ENCODE data around the gene KRT12. TPM values are rescaled to one million over a fixed set of nuclear protein-coding genes. Genes with fewer than 3 reads are reported as not detected.

KRT12 gene
- total and polyA plus RNA-seq, 9 of the 15 experiments (the other 6 are each of a cell fraction or from before 2014, with no cell fraction given), result 0.18 to 7.0 (median 2.2) TPM

DNA sequence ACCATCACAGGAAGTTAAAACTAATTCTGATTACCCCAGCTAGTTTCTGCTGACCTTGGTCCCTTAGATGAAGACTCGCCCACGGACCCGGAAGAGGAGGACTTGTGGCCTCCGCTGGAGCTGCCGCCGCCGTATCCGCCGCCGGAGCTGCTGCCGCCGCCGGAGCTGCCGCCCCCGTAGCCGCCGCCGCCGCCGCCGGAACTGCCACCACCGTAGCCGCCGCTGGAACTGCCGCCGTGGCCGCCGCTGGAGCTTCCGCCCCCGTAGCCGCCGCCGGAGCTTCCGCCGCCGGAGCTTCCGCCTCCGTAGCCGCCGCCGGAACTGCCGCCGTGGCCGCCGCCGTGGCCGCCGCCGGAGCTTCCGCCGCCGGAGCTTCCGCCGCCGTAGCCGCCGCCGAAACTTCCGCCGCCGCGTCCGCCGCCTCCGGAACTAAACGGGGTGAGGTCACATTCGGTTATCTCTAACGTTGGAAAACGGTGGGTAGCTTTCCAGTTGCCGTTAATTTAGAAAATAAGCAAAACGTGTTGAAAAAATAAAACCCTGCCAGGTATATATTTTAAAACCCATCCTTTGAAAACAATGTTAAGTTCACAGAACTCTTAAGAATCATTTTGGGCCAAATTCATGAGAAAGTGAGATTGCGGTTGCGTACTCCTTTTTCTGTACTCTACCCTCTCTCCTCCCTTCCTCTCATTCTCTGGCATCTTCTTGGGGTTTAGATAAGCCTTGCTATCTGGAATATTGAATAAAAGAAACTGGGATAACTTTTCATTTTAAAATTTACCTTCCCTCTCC is 48.1 kb downstream of the KRT12 start (continued):
- TF ChIP-seq, protein P1, sequence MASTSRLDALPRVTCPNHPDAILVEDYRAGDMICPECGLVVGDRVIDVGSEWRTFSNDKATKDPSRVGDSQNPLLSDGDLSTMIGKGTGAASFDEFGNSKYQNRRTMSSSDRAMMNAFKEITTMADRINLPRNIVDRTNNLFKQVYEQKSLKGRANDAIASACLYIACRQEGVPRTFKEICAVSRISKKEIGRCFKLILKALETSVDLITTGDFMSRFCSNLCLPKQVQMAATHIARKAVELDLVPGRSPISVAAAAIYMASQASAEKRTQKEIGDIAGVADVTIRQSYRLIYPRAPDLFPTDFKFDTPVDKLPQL (IDR thresholded peaks at IDR 0.05; ENCODE audit: extremely low read depth, insufficient read length), result no peak
- TF ChIP-seq, protein P2, sequence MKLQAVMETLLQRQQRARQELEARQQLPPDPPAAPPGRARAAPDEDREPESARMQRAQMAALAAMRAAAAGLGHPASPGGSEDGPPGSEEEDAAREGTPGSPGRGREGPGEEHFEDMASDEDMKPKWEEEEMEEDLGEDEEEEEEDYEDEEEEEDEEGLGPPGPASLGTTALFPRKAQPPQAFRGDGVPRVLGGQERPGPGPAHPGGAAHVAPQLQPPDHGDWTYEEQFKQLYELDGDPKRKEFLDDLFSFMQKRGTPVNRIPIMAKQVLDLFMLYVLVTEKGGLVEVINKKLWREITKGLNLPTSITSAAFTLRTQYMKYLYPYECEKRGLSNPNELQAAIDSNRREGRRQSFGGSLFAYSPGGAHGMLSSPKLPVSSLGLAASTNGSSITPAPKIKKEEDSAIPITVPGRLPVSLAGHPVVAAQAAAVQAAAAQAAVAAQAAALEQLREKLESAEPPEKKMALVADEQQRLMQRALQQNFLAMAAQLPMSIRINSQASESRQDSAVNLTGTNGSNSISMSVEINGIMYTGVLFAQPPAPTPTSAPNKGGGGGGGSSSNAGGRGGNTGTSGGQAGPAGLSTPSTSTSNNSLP (IDR thresholded peaks at IDR 0.05; ENCODE audit: borderline replicate concordance, low read depth, low read length), result no peak
- TF ChIP-seq BCL6 (CRISPR knock-in tag; IDR thresholded peaks at IDR 0.05), result no peak
- no peak for TF ChIP-seq KAT8 (IDR thresholded peaks at IDR 0.05; ENCODE audit: low read depth)
- no peak for TF ChIP-seq MCM2 (IDR thresholded peaks at IDR 0.05; ENCODE audit: low read depth)
- no peak; the same call in none of the 2 replicates for TF ChIP-seq ZFX (CRISPR knock-in tag; IDR thresholded peaks at IDR 0.05)
- TF ChIP-seq CEBPG (CRISPR knock-in tag; IDR thresholded peaks at IDR 0.05), result no peak
- TF ChIP-seq CEBPG (tag; conservative IDR thresholded peaks at IDR 0.05 in 1 of 2, IDR thresholded peaks at IDR 0.05 in 1 of 2), result no peak
- TF ChIP-seq, protein P3, sequence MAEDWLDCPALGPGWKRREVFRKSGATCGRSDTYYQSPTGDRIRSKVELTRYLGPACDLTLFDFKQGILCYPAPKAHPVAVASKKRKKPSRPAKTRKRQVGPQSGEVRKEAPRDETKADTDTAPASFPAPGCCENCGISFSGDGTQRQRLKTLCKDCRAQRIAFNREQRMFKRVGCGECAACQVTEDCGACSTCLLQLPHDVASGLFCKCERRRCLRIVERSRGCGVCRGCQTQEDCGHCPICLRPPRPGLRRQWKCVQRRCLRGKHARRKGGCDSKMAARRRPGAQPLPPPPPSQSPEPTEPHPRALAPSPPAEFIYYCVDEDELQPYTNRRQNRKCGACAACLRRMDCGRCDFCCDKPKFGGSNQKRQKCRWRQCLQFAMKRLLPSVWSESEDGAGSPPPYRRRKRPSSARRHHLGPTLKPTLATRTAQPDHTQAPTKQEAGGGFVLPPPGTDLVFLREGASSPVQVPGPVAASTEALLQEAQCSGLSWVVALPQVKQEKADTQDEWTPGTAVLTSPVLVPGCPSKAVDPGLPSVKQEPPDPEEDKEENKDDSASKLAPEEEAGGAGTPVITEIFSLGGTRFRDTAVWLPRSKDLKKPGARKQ (CRISPR knock-in tag; IDR thresholded peaks at IDR 0.05), result no peak
- peak; percentile 83 for TF ChIP-seq CHD1 (IDR thresholded peaks at IDR 0.05; ENCODE audit: low read length)
- TF ChIP-seq ZNF695 (CRISPR knock-in tag; IDR thresholded peaks at IDR 0.05), result no peak
- TF ChIP-seq DPF2 (IDR thresholded peaks at IDR 0.05), result peak; percentile 71; the same call in 1 of the 2 replicates
- TF ChIP-seq HMG20A (CRISPR knock-in tag; conservative IDR thresholded peaks at IDR 0.05), result no peak
- TF ChIP-seq SIRT6 (IDR thresholded peaks at IDR 0.05; ENCODE audit: low read depth, low read length), result no peak
- TF ChIP-seq, protein P4, sequence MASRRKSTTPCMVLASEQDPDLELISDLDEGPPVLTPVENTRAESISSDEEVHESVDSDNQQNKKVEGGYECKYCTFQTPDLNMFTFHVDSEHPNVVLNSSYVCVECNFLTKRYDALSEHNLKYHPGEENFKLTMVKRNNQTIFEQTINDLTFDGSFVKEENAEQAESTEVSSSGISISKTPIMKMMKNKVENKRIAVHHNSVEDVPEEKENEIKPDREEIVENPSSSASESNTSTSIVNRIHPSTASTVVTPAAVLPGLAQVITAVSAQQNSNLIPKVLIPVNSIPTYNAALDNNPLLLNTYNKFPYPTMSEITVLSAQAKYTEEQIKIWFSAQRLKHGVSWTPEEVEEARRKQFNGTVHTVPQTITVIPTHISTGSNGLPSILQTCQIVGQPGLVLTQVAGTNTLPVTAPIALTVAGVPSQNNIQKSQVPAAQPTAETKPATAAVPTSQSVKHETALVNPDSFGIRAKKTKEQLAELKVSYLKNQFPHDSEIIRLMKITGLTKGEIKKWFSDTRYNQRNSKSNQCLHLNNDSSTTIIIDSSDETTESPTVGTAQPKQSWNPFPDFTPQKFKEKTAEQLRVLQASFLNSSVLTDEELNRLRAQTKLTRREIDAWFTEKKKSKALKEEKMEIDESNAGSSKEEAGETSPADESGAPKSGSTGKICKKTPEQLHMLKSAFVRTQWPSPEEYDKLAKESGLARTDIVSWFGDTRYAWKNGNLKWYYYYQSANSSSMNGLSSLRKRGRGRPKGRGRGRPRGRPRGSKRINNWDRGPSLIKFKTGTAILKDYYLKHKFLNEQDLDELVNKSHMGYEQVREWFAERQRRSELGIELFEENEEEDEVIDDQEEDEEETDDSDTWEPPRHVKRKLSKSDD (conservative IDR thresholded peaks at IDR 0.05; ENCODE audit: low read length), result no peak
- TF ChIP-seq OTX1 (CRISPR knock-in tag; IDR thresholded peaks at IDR 0.05), result no peak
- TF ChIP-seq, protein P5, sequence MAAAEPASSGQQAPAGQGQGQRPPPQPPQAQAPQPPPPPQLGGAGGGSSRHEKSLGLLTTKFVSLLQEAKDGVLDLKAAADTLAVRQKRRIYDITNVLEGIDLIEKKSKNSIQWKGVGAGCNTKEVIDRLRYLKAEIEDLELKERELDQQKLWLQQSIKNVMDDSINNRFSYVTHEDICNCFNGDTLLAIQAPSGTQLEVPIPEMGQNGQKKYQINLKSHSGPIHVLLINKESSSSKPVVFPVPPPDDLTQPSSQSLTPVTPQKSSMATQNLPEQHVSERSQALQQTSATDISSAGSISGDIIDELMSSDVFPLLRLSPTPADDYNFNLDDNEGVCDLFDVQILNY (CRISPR knock-in tag; IDR thresholded peaks at IDR 0.05), result no peak
- no peak for TF ChIP-seq HIVEP1 (CRISPR knock-in tag; IDR thresholded peaks at IDR 0.05)
- peak; percentile 83 for TF ChIP-seq POLR2B (IDR thresholded peaks at IDR 0.05; ENCODE audit: low read depth, partially characterized antibody)
- TF ChIP-seq SMARCA5 (IDR thresholded peaks at IDR 0.05), result no peak
- TF ChIP-seq ZNF445 (CRISPR knock-in tag; IDR thresholded peaks at IDR 0.05; ENCODE audit: low read depth), result no peak
- TF ChIP-seq NCOA1 (IDR thresholded peaks at IDR 0.05; ENCODE audit: low read depth), result peak; percentile 45
